Suprapubic skin (tissue), 4 donors: Measurements from ENCODE around the gene RSRC1. TPM values are rescaled to one million over a fixed set of nuclear protein-coding genes. Genes with fewer than 3 reads are reported as not detected.
A peak's percentile ranks its signal among the peaks of the same experiment; 100 is the strongest.

ENCODE experiments used
- DNase-seq, 2 donors: peaks; one replicate each; pipeline ENCODE4 v3.0.0-alpha.2; 2019; ENCODE audit warnings: low spot score in 2 of 2
- H3K27ac ChIP-seq: fragments of 200-600 bp; sonication (generic); one replicate; pipeline ENCODE4 v1.5.1; 2019
- H3K27me3 ChIP-seq: fragments of 200-600 bp; sonication (generic); one replicate; pipeline ENCODE4 v1.5.1; 2019
- H3K36me3 ChIP-seq: fragments of 200-600 bp; sonication (generic); one replicate; pipeline ENCODE4 v1.5.1; 2019
- H3K4me1 ChIP-seq: fragments of 200-600 bp; sonication (generic); one replicate; pipeline ENCODE4 v1.5.1; 2019
- H3K4me3 ChIP-seq: fragments of 200-600 bp; sonication (generic); one replicate; pipeline ENCODE4 v1.5.1; 2019; ENCODE audit warnings: mild to moderate bottlenecking
- H3K9me3 ChIP-seq: fragments of 200-600 bp; sonication (generic); one replicate; pipeline ENCODE4 v1.5.1; 2019
- CTCF ChIP-seq, 2 donors: fragments of 200-600 bp in 1 of 2; fragments of 450-650 bp in 1 of 2; sonication (generic) in 1 of 2; IDR thresholded peaks; one replicate each; pipeline ENCODE4 v1.5.1; 2016 to 2019; ENCODE audit warnings: antibody characterized with exemption in 2 of 2, mild to moderate bottlenecking in 1 of 2, moderate library complexity in 1 of 2
- EP300 ChIP-seq: sonication (generic); formaldehyde crosslinking; IDR thresholded peaks from one replicate; pipeline ENCODE4 v1.6.1; 2017; ENCODE audit warnings: antibody characterized with exemption
- POLR2A ChIP-seq, 2 donors: fragments of 450-650 bp; IDR thresholded peaks; one replicate each; pipeline ENCODE4 v1.6.1; 2017; ENCODE audit warnings: antibody characterized with exemption in 2 of 2, mild to moderate bottlenecking in 2 of 2, moderate library complexity in 2 of 2
- POLR2AphosphoS5 ChIP-seq, 3 donors: sonication (generic); formaldehyde crosslinking; IDR thresholded peaks; one replicate each; pipeline ENCODE4 v1.6.1; 2017; ENCODE audit warnings: antibody characterized with exemption in 3 of 3
- WGBS: methylation state at CpG from one replicate; pipeline ENCODE4 v1.1.5; 2018; 5-methylcytosine and 5-hydroxymethylcytosine counted together
- total RNA-seq, 4 donors: library from RNA; depleted of rRNA; stranded (reverse); fragments of >200 nt; gene quantifications; one replicate each; pipeline ENCODE4 v1.1.0, GENCODE V29; 2016

The RSRC1 gene
- total RNA-seq, 4 donors from 2014 or later = 20.4 to 33.2 (median 30.4) TPM

DNA sequence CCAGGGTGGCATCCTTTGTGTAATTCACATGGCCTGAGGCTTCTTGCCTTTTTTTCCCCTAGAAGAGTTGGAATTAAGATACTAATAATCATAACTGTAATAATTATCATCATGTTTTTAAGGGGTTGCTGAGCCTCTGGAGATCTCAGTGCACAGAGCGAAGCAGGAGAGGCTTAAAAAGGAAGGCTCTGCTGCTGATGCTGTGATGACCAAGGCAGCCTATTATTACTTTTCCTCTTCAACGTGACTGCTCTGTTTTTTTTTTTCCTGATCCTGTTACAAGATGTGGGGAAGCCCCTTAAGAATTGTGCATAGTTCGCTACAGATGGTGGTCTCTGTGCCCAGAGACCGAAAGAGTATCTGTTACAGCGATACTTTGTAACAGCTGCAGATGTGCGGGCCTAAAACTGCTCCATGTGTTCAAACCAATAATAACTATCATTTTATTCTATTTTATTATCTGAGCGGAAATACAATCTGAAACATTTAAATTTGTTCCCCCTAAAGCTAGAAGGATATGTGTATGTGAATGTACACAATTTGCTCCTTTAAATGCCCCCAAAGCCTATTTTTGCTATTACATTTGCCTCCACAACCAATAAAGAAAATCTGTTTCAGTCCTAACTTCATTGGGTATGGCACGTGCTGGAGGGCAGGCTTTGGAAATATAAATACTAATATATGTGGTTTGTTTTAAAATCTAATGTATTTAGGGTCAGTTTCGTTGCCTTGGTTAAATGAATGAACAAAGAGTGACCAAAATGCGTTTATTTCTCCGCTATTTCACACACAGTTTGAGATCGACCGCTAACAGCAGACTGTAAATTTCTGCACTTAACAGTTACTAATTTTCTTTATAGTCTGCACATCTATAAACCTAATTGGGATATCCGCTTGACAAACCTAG is 8.3 kb upstream of the RSRC1 start:
- H3K4me3 ChIP-seq = no peak overlapping the region
- H3K36me3 ChIP-seq = peaks cover 5% of the 10 kb centered on the region
- TF ChIP-seq CTCF (IDR thresholded peaks at IDR 0.05) = no peak
- no peak for TF ChIP-seq POLR2A (IDR thresholded peaks at IDR 0.05)
- no peak for TF ChIP-seq EP300
- TF ChIP-seq POLR2AphosphoS5 (IDR thresholded peaks at IDR 0.05) = no peak
- peaks cover 100% of the 10 kb centered on the region for H3K27me3 ChIP-seq
- 53% methylated on average over 14 of the region's 14 CpGs for WGBS
- no peak for DNase-seq
- no peak overlapping the region for H3K27ac ChIP-seq
- peaks cover 50% of the 10 kb centered on the region for H3K4me1 ChIP-seq
- H3K9me3 ChIP-seq = no peaks in the 10 kb centered on the region

GRCh38 chr3:158102242-158103080 is 7.4 kb upstream of the RSRC1 start:
- WGBS = 39% methylated on average over 26 of the region's 28 CpGs
- TF ChIP-seq POLR2AphosphoS5 (IDR thresholded peaks at IDR 0.05) = no peak
- TF ChIP-seq POLR2A (IDR thresholded peaks at IDR 0.05) = no peak
- TF ChIP-seq EP300 = no peak
- no peak for TF ChIP-seq CTCF (IDR thresholded peaks at IDR 0.05)
- peak overlapping the region; percentile 55 for H3K4me3 ChIP-seq
- no peak overlapping the region for H3K27ac ChIP-seq
- DNase-seq = no peak
- H3K36me3 ChIP-seq = peaks cover 5% of the 10 kb centered on the region
- H3K4me1 ChIP-seq = peaks cover 56% of the 10 kb centered on the region
- no peaks in the 10 kb centered on the region for H3K9me3 ChIP-seq
- peaks cover 100% of the 10 kb centered on the region for H3K27me3 ChIP-seq

DNA sequence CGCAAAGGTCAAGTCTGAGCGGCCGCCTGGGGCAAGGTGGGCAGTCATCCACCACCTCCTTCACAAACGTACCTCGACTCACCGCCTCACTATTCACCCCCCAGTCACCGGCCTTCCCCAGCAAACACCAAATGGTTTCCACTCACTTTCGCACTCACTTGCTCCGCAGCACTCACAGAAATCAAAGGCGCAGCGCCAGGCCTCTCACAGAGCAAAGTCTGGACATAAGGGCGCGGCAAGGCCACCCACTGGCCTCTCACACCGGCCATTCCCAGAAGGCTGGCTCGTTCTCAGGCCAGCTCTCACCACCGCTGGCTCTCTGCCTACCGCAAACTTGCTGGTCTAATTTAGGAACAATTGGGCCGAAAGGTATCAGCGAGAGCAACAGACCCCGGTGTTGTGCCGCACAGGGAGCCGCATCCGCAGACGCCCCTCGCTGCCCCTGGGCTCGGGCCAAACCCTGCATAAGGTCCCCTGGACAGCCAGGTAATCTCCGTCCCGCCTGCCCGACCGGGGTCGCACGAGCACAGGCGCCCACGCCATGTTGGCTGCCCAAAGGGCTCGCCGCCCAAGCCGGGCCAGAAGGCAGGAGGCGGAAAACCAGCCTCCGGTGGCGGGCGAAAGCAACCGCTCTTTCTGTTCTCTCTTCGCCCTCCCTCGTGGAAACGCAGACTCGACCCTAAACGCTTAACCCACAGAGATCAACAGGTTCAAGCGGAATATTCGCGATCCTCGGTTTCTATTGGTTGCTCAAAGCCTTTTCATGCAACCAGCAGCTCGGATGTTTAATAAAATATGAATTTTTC is 6.6 kb upstream of the RSRC1 start:
- peak overlapping the region; percentile 55 for H3K4me3 ChIP-seq
- TF ChIP-seq POLR2A (IDR thresholded peaks at IDR 0.05) (no peak), EP300 (no peak)
- WGBS = 21% methylated on average over 41 of the region's 52 CpGs
- peak; percentile 59 to 76 for DNase-seq
- no peak overlapping the region for H3K27ac ChIP-seq
- H3K36me3 ChIP-seq = no peaks in the 10 kb centered on the region
- peaks cover 48% of the 10 kb centered on the region for H3K4me1 ChIP-seq
- no peaks in the 10 kb centered on the region for H3K9me3 ChIP-seq
- H3K27me3 ChIP-seq = peaks cover 100% of the 10 kb centered on the region

DNA sequence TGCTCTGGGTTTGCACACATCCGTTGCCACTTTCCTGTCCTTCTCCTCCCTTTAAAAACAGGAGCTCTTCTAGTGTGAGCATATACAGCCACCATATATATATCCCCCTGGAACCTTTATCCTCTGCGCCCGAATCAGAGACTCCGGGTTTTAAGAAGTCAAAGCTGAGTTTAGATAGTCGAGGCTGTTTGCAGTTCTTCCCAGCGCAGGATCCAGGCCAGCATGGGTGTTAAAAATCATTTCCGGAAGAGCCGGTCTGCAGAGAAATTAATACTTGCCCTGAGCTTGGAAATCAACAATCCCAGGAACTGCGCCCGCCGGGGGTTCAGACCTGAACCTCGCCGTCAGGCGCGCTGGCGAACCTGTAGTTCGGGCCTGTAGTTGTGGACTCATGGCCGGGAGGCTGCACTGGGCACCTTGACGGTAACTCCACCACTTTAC is 6.0 kb upstream of the RSRC1 start:
- WGBS = 36% methylated on average over 19 of the region's 19 CpGs
- Histone ChIP-seq H3K36me3 (no peaks in the 10 kb centered on the region), H3K27ac (no peak overlapping the region), H3K4me3 (peak overlapping the region; percentile 55), H3K27me3 (peaks cover 100% of the 10 kb centered on the region), H3K4me1 (peaks cover 48% of the 10 kb centered on the region), H3K9me3 (no peaks in the 10 kb centered on the region)
- DNase-seq = no peak
- TF ChIP-seq POLR2A (IDR thresholded peaks at IDR 0.05) = no peak
- no peak for TF ChIP-seq POLR2AphosphoS5 (IDR thresholded peaks at IDR 0.05)
- TF ChIP-seq CTCF (IDR thresholded peaks at IDR 0.05) = no peak
- TF ChIP-seq EP300 = no peak

GRCh38 chr3:158104431-158104921 is 5.4 kb upstream of the RSRC1 start:
- H3K27ac ChIP-seq = no peak overlapping the region
- H3K27me3 ChIP-seq = peaks cover 99% of the 10 kb centered on the region
- WGBS = 24% methylated on average over 5 of the region's 5 CpGs
- H3K9me3 ChIP-seq = no peaks in the 10 kb centered on the region
- H3K4me3 ChIP-seq = peak overlapping the region; percentile 55
- peaks cover 51% of the 10 kb centered on the region for H3K4me1 ChIP-seq
- no peak for TF ChIP-seq POLR2AphosphoS5 (IDR thresholded peaks at IDR 0.05)
- TF ChIP-seq EP300 = no peak
- TF ChIP-seq POLR2A (IDR thresholded peaks at IDR 0.05) = no peak
- TF ChIP-seq CTCF (IDR thresholded peaks at IDR 0.05) = no peak
- H3K36me3 ChIP-seq = no peaks in the 10 kb centered on the region
- no peak for DNase-seq
